WTC11 (cell line): Measurements from ENCODE around the gene SLC13A5. TPM values are rescaled to one million over a fixed set of nuclear protein-coding genes. Genes with fewer than 3 reads are reported as not detected.

ENCODE experiments used
- ATAC-seq: fragments of 200-7000 bp; cut with Tn5 transposase; 2 replicates; pipeline ENCODE4 v1.10.0; 2021; ENCODE audit warnings: mild to moderate bottlenecking, moderate library complexity
- CTCF ChIA-PET: fragments of 300-600 bp; sonication (Branson Sonifier 250); formaldehyde crosslinking; loops from one replicate; lab custom pipeline; 2021; ENCODE audit warnings: antibody characterized with exemption; lab: Charles Lee
- POLR2A ChIA-PET: fragments of 350-600 bp; sonication (Branson Sonifier 250); formaldehyde crosslinking; loops from one replicate; lab custom pipeline; 2021; ENCODE audit warnings: antibody characterized with exemption; lab: Charles Lee
- DNase-seq: peaks from one replicate; pipeline ENCODE4 v3.0.0; 2021; ENCODE audit warnings: low spot score
- H3K27ac Mint-ChIP-seq: 2 replicates; pipeline ENCODE4 v1.8.0; 2021; ENCODE audit warnings: mixed read lengths
- H3K27me3 Mint-ChIP-seq: 2 replicates; pipeline ENCODE4 v1.8.0; 2021; ENCODE audit warnings: low read depth, mild to moderate bottlenecking, moderate library complexity, mixed read lengths
- H3K36me3 Mint-ChIP-seq: 2 replicates; pipeline ENCODE4 v1.8.0; 2021; ENCODE audit warnings: mixed read lengths
- H3K4me1 Mint-ChIP-seq: 2 replicates; pipeline ENCODE4 v1.8.0; 2022; ENCODE audit warnings: mixed read lengths
- H3K4me3 Mint-ChIP-seq: 2 replicates; pipeline ENCODE4 v1.8.0; 2021; ENCODE audit warnings: mild to moderate bottlenecking, moderate library complexity, mixed read lengths
- H3K9me3 Mint-ChIP-seq: 2 replicates; pipeline ENCODE4 v1.8.0; 2021; ENCODE audit warnings: mixed read lengths
- CREB1 ChIP-seq: sonication (generic); formaldehyde crosslinking; IDR thresholded peaks from 2 replicates; pipeline ENCODE4 v1.8.0; 2023; ENCODE audit warnings: mild to moderate bottlenecking, missing genetic modification reagents
- CREM ChIP-seq: sonication (generic); formaldehyde crosslinking; IDR thresholded peaks from 2 replicates; pipeline ENCODE4 v1.8.1; 2022; ENCODE audit warnings: mild to moderate bottlenecking, missing genetic modification reagents, moderate library complexity
- EMX1 ChIP-seq: fragments of 250-450 bp; sonication (Bioruptor Pico); IDR thresholded peaks from 2 replicates; pipeline ENCODE4 v1.8.0; 2021; ENCODE audit warnings: mild to moderate bottlenecking
- GTF2I ChIP-seq: fragments of 250-450 bp; sonication (Bioruptor Pico); conservative IDR thresholded peaks from 2 replicates; pipeline ENCODE4 v1.4.0; 2021; ENCODE audit warnings: mild to moderate bottlenecking
- NR2C2 ChIP-seq: sonication (generic); formaldehyde crosslinking; IDR thresholded peaks from 2 replicates; pipeline ENCODE4 v1.8.0; 2022; ENCODE audit warnings: mild to moderate bottlenecking, missing genetic modification reagents
- NR3C1 ChIP-seq: sonication (generic); formaldehyde crosslinking; conservative IDR thresholded peaks from 2 replicates; pipeline ENCODE4 v1.8.1; 2023; ENCODE audit warnings: low read depth, mild to moderate bottlenecking, missing genetic modification reagents
- PRRX2 ChIP-seq: fragments of 250-450 bp; sonication (Bioruptor Pico); IDR thresholded peaks from 2 replicates; pipeline ENCODE4 v1.8.0; 2021; ENCODE audit warnings: mild to moderate bottlenecking
- SMAD4 ChIP-seq: sonication (generic); formaldehyde crosslinking; IDR thresholded peaks from 2 replicates; pipeline ENCODE4 v1.8.0; 2022; ENCODE audit warnings: mild to moderate bottlenecking, missing genetic modification reagents
- TCF7 ChIP-seq: sonication (generic); formaldehyde crosslinking; IDR thresholded peaks from 2 replicates; pipeline ENCODE4 v1.8.0; 2022; ENCODE audit warnings: mild to moderate bottlenecking, low read depth, missing genetic modification reagents, moderate library complexity
- ZBTB21 ChIP-seq: sonication (generic); formaldehyde crosslinking; IDR thresholded peaks from 2 replicates; pipeline ENCODE4 v1.8.1; 2023; ENCODE audit warnings: mild to moderate bottlenecking, missing genetic modification reagents, borderline replicate concordance
- ZNF219 ChIP-seq: sonication (generic); formaldehyde crosslinking; IDR thresholded peaks from 2 replicates; pipeline ENCODE4 v1.8.0; 2023; ENCODE audit warnings: missing genetic modification reagents, mild to moderate bottlenecking, borderline replicate concordance
- ZNF263 ChIP-seq: sonication (generic); formaldehyde crosslinking; IDR thresholded peaks from 2 replicates; pipeline ENCODE4 v1.8.1; 2022; ENCODE audit warnings: low read depth, mild to moderate bottlenecking, moderate library complexity, missing genetic modification reagents
- total RNA-seq: library from RNA; stranded (reverse); gene quantifications from 3 replicates; pipeline ENCODE4 v1.2.3, GENCODE V29; 2021
- TF ChIP-seq, protein P1 (sequence below): fragments of 250-450 bp; sonication (Bioruptor Pico); IDR thresholded peaks from 2 replicates; pipeline ENCODE4 v1.9.0; 2021; ENCODE audit warnings: mild to moderate bottlenecking
- TF ChIP-seq, protein P2 (sequence below): sonication (generic); formaldehyde crosslinking; IDR thresholded peaks from 2 replicates; pipeline ENCODE4 v1.8.0; 2022; ENCODE audit warnings: mild to moderate bottlenecking, missing genetic modification reagents
- TF ChIP-seq, protein P3 (sequence below): sonication (generic); formaldehyde crosslinking; conservative IDR thresholded peaks from 2 replicates; pipeline ENCODE4 v1.8.1; 2023; ENCODE audit warnings: mild to moderate bottlenecking, low read depth, missing genetic modification reagents, moderate library complexity
- TF ChIP-seq, protein P4 (sequence below): sonication (generic); formaldehyde crosslinking; IDR thresholded peaks from 2 replicates; pipeline ENCODE4 v1.8.1; 2022; ENCODE audit warnings: mild to moderate bottlenecking, moderate library complexity, missing genetic modification reagents
- TF ChIP-seq, protein P5 (sequence below): sonication (generic); formaldehyde crosslinking; IDR thresholded peaks from 2 replicates; pipeline ENCODE4 v1.8.1; 2022; ENCODE audit warnings: missing genetic modification reagents, borderline replicate concordance
- TF ChIP-seq, protein P6 (sequence below): sonication (generic); formaldehyde crosslinking; IDR thresholded peaks from 2 replicates; pipeline ENCODE4 v1.8.1; 2023; ENCODE audit warnings: mild to moderate bottlenecking, missing genetic modification reagents

Gene SLC13A5
- total RNA-seq, 1 experiment from 2014 or later, result 1.8 TPM

DNA sequence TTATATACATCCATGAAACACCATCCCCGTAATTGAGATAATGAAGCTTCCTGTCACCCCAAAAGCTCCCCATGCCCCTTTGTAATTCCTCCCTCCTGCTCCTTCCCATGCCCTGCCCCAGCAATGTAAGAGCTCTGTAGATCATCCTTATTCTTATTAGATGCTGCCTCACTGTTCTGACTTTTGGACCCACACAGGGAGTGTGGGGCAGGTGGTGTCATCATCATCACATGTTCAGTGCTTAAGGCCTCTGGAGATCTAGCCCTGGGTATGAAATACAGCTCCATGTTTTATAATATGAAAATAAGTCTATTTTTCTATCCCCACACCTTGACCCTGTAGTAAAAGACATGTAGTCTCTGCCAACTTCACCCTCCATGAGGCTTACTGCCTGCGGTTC, 44.6 kb upstream of the SLC13A5 start:
- Mint-ChIP-seq H3K4me3 (no peak overlapping the region), H3K27ac (no peak overlapping the region)
- ATAC-seq, result no peak
- no peak for TF ChIP-seq ZBTB21
- no peak for TF ChIP-seq ZNF219 (CRISPR knock-in tag)
- TF ChIP-seq EMX1 (CRISPR knock-in tag), result no peak
- TF ChIP-seq SMAD4 (CRISPR knock-in tag), result no peak
- no peak for TF ChIP-seq NR3C1
- no peak for TF ChIP-seq ZNF263 (CRISPR knock-in tag)
- no peak for TF ChIP-seq GTF2I
- TF ChIP-seq, protein P1, sequence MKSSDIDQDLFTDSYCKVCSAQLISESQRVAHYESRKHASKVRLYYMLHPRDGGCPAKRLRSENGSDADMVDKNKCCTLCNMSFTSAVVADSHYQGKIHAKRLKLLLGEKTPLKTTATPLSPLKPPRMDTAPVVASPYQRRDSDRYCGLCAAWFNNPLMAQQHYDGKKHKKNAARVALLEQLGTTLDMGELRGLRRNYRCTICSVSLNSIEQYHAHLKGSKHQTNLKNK (CRISPR knock-in tag), result no peak
- TF ChIP-seq, all 79 proteins: peak for 0
- POLR2A ChIA-PET, result no interaction called here
- no peaks in the 10 kb centered on the region for H3K9me3 Mint-ChIP-seq
- H3K4me1 Mint-ChIP-seq, result peaks cover 37% of the 10 kb centered on the region
- no peak for DNase-seq
- H3K27me3 Mint-ChIP-seq, result no peaks in the 10 kb centered on the region; the same call in none of the 2 replicates
- CTCF ChIA-PET, result interaction anchor here (0.9 to 1.4 kb wide), 3 partner anchors 56 to 136 kb away, joined by 3 to 4 read pairs (median 3); no protein-coding TSS in a partner anchor
- H3K36me3 Mint-ChIP-seq, result no peaks in the 10 kb centered on the region

DNA sequence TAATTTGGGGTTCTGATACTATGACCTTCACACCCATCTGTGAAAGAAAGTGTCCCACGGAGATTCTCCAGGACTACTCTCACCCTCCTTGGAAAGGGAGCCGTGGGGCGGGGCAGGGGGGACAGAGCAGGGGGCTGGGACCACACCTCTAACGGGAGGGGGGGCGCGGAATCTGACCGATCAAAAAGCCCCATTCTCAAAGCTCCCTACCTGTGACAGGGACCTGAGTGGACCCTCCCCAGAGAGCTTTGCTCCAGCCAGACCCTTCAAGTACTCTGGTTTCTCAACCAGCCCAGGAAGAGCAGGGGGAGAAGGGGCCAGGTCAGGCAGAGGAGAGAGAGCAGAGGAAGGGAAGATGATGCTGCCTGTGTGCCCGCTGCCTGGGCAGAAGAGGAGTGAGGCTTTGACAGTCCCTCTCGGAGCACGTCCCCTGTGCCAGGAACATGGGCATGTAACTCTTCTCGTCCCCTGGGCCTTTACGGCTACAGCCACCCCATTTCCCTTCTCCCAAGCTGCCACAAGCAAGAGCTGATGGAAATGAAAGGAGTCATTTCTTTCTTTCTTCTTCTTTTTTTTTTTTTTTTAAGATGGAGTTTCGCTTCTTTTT, 43.4 kb upstream of the SLC13A5 start:
- Mint-ChIP-seq H3K36me3 (no peaks in the 10 kb centered on the region), H3K9me3 (no peaks in the 10 kb centered on the region), H3K27ac (no peak overlapping the region), H3K4me3 (no peak overlapping the region), H3K4me1 (peaks cover 47% of the 10 kb centered on the region), H3K27me3 (no peaks in the 10 kb centered on the region; the same call in none of the 2 replicates)
- ChIA-PET CTCF (interaction anchor here (1.4 kb wide), 1 partner anchor 55 kb away, joined by 3 read pairs; no protein-coding TSS in a partner anchor), POLR2A (no interaction called here)
- DNase-seq (no peak), ATAC-seq (no peak)
- TF ChIP-seq, protein P2, sequence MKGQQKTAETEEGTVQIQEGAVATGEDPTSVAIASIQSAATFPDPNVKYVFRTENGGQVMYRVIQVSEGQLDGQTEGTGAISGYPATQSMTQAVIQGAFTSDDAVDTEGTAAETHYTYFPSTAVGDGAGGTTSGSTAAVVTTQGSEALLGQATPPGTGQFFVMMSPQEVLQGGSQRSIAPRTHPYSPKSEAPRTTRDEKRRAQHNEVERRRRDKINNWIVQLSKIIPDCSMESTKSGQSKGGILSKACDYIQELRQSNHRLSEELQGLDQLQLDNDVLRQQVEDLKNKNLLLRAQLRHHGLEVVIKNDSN, result no peak
- TF ChIP-seq PRRX2 (CRISPR knock-in tag) (no peak), CREM (no peak)
- TF ChIP-seq, protein P3, sequence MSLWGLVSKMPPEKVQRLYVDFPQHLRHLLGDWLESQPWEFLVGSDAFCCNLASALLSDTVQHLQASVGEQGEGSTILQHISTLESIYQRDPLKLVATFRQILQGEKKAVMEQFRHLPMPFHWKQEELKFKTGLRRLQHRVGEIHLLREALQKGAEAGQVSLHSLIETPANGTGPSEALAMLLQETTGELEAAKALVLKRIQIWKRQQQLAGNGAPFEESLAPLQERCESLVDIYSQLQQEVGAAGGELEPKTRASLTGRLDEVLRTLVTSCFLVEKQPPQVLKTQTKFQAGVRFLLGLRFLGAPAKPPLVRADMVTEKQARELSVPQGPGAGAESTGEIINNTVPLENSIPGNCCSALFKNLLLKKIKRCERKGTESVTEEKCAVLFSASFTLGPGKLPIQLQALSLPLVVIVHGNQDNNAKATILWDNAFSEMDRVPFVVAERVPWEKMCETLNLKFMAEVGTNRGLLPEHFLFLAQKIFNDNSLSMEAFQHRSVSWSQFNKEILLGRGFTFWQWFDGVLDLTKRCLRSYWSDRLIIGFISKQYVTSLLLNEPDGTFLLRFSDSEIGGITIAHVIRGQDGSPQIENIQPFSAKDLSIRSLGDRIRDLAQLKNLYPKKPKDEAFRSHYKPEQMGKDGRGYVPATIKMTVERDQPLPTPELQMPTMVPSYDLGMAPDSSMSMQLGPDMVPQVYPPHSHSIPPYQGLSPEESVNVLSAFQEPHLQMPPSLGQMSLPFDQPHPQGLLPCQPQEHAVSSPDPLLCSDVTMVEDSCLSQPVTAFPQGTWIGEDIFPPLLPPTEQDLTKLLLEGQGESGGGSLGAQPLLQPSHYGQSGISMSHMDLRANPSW (CRISPR knock-in tag), result no peak
- TF ChIP-seq, protein P4, sequence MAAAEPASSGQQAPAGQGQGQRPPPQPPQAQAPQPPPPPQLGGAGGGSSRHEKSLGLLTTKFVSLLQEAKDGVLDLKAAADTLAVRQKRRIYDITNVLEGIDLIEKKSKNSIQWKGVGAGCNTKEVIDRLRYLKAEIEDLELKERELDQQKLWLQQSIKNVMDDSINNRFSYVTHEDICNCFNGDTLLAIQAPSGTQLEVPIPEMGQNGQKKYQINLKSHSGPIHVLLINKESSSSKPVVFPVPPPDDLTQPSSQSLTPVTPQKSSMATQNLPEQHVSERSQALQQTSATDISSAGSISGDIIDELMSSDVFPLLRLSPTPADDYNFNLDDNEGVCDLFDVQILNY (CRISPR knock-in tag), result no peak
- TF ChIP-seq, protein P5, sequence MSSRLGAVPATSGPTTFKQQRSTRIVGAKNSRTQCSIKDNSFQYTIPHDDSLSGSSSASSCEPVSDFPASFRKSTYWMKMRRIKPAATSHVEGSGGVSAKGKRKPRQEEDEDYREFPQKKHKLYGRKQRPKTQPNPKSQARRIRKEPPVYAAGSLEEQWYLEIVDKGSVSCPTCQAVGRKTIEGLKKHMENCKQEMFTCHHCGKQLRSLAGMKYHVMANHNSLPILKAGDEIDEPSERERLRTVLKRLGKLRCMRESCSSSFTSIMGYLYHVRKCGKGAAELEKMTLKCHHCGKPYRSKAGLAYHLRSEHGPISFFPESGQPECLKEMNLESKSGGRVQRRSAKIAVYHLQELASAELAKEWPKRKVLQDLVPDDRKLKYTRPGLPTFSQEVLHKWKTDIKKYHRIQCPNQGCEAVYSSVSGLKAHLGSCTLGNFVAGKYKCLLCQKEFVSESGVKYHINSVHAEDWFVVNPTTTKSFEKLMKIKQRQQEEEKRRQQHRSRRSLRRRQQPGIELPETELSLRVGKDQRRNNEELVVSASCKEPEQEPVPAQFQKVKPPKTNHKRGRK (CRISPR knock-in tag), result no peak

DNA sequence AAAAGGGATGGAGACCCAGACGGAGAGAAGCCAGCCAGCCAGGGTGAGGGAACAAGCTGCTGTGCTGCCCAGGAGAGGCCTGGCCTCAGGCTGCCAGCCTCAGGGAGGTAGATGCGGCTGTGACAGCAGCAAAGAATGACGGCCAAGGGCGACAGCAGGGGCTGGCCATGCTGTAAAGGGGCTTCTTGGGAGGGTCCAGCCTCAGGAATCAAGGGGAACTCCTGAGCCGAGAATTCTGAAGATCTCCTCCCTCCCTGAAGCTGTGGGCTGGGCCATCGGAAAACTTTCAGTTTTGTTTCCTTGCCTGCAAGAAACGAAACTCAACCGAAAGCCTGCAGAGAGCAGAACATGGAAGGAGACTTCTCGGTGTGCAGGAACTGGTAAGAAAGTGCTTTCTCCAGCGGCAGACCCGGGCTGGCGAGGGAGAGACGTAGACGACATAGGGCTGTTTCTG, 42.6 kb upstream of the SLC13A5 start, which contains the start of gene XAF1:
XAF1 (plus strand) TSS at position 316 of the 454 bp plus-strand sequence; CDS start at position 349, 33 bp downstream.
- DNase-seq (no peak), ATAC-seq (no peak)
- ChIA-PET POLR2A (no interaction called here), CTCF (interaction anchor here (1.2 kb wide), 1 partner anchor 43 kb away, joined by 3 read pairs; the partner anchor contains the start of gene SLC13A5)
- H3K9me3 Mint-ChIP-seq, result no peaks in the 10 kb centered on the region
- H3K36me3 Mint-ChIP-seq, result no peaks in the 10 kb centered on the region
- no peak within 1 kb of the TSS for H3K4me3 Mint-ChIP-seq
- H3K4me1 Mint-ChIP-seq, result peaks cover 47% of the 10 kb centered on the region
- H3K27me3 Mint-ChIP-seq, result no peaks in the 10 kb centered on the region; the same call in 1 of the 2 replicates
- no peak within 1 kb of the TSS for H3K27ac Mint-ChIP-seq
- TF ChIP-seq TCF7 (CRISPR knock-in tag), result no peak
- TF ChIP-seq, protein P4 (CRISPR knock-in tag), result no peak
- TF ChIP-seq NR2C2 (CRISPR knock-in tag), result no peak
- no peak for TF ChIP-seq CREB1 (CRISPR knock-in tag)
- TF ChIP-seq, protein P6, sequence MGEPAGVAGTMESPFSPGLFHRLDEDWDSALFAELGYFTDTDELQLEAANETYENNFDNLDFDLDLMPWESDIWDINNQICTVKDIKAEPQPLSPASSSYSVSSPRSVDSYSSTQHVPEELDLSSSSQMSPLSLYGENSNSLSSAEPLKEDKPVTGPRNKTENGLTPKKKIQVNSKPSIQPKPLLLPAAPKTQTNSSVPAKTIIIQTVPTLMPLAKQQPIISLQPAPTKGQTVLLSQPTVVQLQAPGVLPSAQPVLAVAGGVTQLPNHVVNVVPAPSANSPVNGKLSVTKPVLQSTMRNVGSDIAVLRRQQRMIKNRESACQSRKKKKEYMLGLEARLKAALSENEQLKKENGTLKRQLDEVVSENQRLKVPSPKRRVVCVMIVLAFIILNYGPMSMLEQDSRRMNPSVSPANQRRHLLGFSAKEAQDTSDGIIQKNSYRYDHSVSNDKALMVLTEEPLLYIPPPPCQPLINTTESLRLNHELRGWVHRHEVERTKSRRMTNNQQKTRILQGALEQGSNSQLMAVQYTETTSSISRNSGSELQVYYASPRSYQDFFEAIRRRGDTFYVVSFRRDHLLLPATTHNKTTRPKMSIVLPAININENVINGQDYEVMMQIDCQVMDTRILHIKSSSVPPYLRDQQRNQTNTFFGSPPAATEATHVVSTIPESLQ (CRISPR knock-in tag), result no peak
- TF ChIP-seq, protein P2, result no peak
